Ascending aorta (tissue), 2 donors: ENCODE results near the gene ELOVL5. TPM values are rescaled to one million over a fixed set of nuclear protein-coding genes. Genes with fewer than 3 reads are reported as not detected.

Experiments
- DNase-seq, 2 donors: peaks; one replicate each; pipeline ENCODE4 v3.0.0-alpha.2; 2019; ENCODE audit warnings: low spot score in 2 of 2
- H3K27ac ChIP-seq, 2 donors: fragments of 200-600 bp; sonication (generic); one replicate each; pipeline ENCODE4 v1.5.1; 2016 to 2017; ENCODE audit warnings: mild to moderate bottlenecking in 1 of 2
- H3K27me3 ChIP-seq: fragments of 200-600 bp; sonication (generic); one replicate; pipeline ENCODE4 v1.5.1; 2017
- H3K36me3 ChIP-seq, 2 donors: fragments of 200-600 bp; sonication (generic); one replicate each; pipeline ENCODE4 v1.5.1; 2016
- H3K4me1 ChIP-seq, 2 donors: fragments of 200-600 bp; sonication (generic); one replicate each; pipeline ENCODE4 v1.5.1; 2016 to 2017; ENCODE audit warnings: mild to moderate bottlenecking in 1 of 2
- H3K4me3 ChIP-seq, 2 donors: fragments of 200-600 bp; sonication (generic); one replicate each; pipeline ENCODE4 v1.5.1; 2016 to 2017; ENCODE audit warnings: mild to moderate bottlenecking in 1 of 2
- H3K9me3 ChIP-seq, 2 donors: fragments of 200-600 bp; sonication (generic); one replicate each; pipeline ENCODE4 v1.5.1; 2016
- intact Hi-C: fragments of 100-400 bp; cut with DNase I; formaldehyde crosslinking; loops from one replicate; pipeline ENCODE4 v1.15.1; 2023
- total RNA-seq: library from RNA; depleted of rRNA; stranded (reverse); fragments of >200 nt; gene quantifications from one replicate; pipeline ENCODE4 v1.1.0, GENCODE V29; 2016
- TF ChIP-seq, protein P1 (sequence below), 3 experiments: fragments of 200-600 bp in 2 of 3; fragments of 450-650 bp in 1 of 3; sonication (generic) in 2 of 3; IDR thresholded peaks; one replicate each; pipeline ENCODE4 v1.5.1; 2016 to 2019; ENCODE audit warnings: antibody characterized with exemption in 3 of 3, mild to moderate bottlenecking in 1 of 3, moderate library complexity in 1 of 3

The ELOVL5 gene
- total RNA-seq, 1 donor from 2014 or later, result 53.7 TPM

- no peaks in the 10 kb centered on the region for H3K27me3 ChIP-seq
- H3K9me3 ChIP-seq, result no peaks in the 10 kb centered on the region
- H3K4me3 ChIP-seq, result no peak overlapping the region
- H3K27ac ChIP-seq, result peak overlapping the region in 1 of 2 donors; percentile 15
- TF ChIP-seq, protein P1, sequence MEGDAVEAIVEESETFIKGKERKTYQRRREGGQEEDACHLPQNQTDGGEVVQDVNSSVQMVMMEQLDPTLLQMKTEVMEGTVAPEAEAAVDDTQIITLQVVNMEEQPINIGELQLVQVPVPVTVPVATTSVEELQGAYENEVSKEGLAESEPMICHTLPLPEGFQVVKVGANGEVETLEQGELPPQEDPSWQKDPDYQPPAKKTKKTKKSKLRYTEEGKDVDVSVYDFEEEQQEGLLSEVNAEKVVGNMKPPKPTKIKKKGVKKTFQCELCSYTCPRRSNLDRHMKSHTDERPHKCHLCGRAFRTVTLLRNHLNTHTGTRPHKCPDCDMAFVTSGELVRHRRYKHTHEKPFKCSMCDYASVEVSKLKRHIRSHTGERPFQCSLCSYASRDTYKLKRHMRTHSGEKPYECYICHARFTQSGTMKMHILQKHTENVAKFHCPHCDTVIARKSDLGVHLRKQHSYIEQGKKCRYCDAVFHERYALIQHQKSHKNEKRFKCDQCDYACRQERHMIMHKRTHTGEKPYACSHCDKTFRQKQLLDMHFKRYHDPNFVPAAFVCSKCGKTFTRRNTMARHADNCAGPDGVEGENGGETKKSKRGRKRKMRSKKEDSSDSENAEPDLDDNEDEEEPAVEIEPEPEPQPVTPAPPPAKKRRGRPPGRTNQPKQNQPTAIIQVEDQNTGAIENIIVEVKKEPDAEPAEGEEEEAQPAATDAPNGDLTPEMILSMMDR (IDR thresholded peaks at IDR 0.05), result no peak
- no peak for DNase-seq
- H3K36me3 ChIP-seq, result no peaks in the 10 kb centered on the region
- no peaks in the 10 kb centered on the region for H3K4me1 ChIP-seq
- intact Hi-C loops, result no loop called here
These were observed 28.0 kb upstream of the ELOVL5 start for GRCh38 chr6:53376661-53377226.

- H3K27me3 ChIP-seq, result no peaks in the 10 kb centered on the region
- H3K4me1 ChIP-seq, result no peaks in the 10 kb centered on the region
- no peak for DNase-seq
- H3K27ac ChIP-seq, result no peak overlapping the region
- no peak overlapping the region for H3K4me3 ChIP-seq
- intact Hi-C loops, result no loop called here
- TF ChIP-seq, protein P1 (IDR thresholded peaks at IDR 0.05), result no peak
- H3K36me3 ChIP-seq, result no peaks in the 10 kb centered on the region
- no peaks in the 10 kb centered on the region for H3K9me3 ChIP-seq
These were observed 27.1 kb upstream of the ELOVL5 start for GRCh38 chr6:53375847-53376246.

GRCh38 chr6:53373638-53374037, 24.9 kb upstream of the ELOVL5 start:
- no peaks in the 10 kb centered on the region for H3K4me1 ChIP-seq
- no peak overlapping the region for H3K4me3 ChIP-seq
- intact Hi-C loops, result no loop called here
- H3K27ac ChIP-seq, result no peak overlapping the region
- H3K27me3 ChIP-seq, result no peaks in the 10 kb centered on the region
- H3K36me3 ChIP-seq, result no peaks in the 10 kb centered on the region
- TF ChIP-seq, protein P1 (IDR thresholded peaks at IDR 0.05), result no peak
- no peaks in the 10 kb centered on the region for H3K9me3 ChIP-seq
- DNase-seq, result no peak

DNA sequence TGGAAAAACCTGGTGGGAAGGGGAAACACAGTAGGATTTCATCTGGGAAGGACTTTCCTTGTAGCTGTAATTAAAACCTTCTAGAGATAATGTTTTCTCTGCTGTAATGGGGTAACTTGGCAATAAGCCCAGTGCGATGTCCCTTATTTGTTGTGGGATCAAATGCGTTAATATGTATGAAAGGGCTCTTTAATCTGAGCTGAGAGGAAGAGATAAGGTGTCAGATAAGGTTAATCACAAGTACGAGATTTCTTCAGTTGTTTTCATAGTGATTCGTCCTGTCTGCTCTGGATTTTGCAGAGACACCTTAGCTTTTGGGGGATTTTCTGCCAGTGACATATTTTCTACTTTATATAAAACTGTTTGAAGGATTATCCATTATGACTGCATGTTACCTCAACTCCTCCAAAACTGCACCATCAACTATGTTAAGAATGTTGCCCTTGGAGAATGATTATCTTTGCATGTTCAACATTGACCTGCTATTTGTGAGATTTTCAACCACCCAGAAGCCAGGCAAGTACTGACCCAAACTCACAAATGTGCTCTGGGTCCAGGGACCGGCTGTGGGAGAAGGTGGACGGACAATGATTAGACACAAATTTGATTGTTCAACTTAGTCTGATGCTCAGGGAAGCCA, 21.2 kb upstream of the ELOVL5 start:
- no peak overlapping the region for H3K4me3 ChIP-seq
- H3K36me3 ChIP-seq, result no peaks in the 10 kb centered on the region
- no peaks in the 10 kb centered on the region for H3K27me3 ChIP-seq
- no peaks in the 10 kb centered on the region for H3K9me3 ChIP-seq
- intact Hi-C loops, result no loop called here
- no peaks in the 10 kb centered on the region for H3K4me1 ChIP-seq
- no peak overlapping the region for H3K27ac ChIP-seq
- TF ChIP-seq, protein P1 (IDR thresholded peaks at IDR 0.05), result no peak
- no peak for DNase-seq

- Histone ChIP-seq H3K36me3 (no peaks in the 10 kb centered on the region), H3K27ac (no peak overlapping the region), H3K9me3 (no peaks in the 10 kb centered on the region), H3K27me3 (no peaks in the 10 kb centered on the region), H3K4me1 (no peaks in the 10 kb centered on the region), H3K4me3 (no peak overlapping the region)
- TF ChIP-seq, protein P1 (IDR thresholded peaks at IDR 0.05), result no peak
- intact Hi-C loops, result no loop called here
- no peak for DNase-seq
These were observed 20.3 kb upstream of the ELOVL5 start for GRCh38 chr6:53369051-53369450.
